HCT116 (cell line): ENCODE measurements around the gene CFDP1. TPM values are rescaled to one million over a fixed set of nuclear protein-coding genes. Genes with fewer than 3 reads are reported as not detected.
A peak's percentile ranks its signal among the peaks of the same experiment; 100 is the strongest.
"Not testable (repeated sequence)": the region's sequence is repeated elsewhere in the genome, so short reads cannot be mapped to it uniquely, and the experiment has no call there.

ENCODE experiments used
- ATAC-seq: fragments of 200-7000 bp; cut with Tn5 transposase; 2 replicates; pipeline ENCODE4 v1.9.1; 2020; ENCODE audit warnings: mild to moderate bottlenecking, moderate library complexity
- BruUV-seq: library from RNA; stranded (reverse); fragments of 400-500 nt; replicated peaks from 2 replicates; lab custom pipeline; 2021; lab: Mats Ljungman, UMichigan
- CTCF ChIA-PET: fragments of 300-600 bp; sonication (Branson Sonifier 250); formaldehyde crosslinking; loops from one replicate; lab custom pipeline; 2021; ENCODE audit warnings: antibody characterized with exemption; lab: Charles Lee
- POLR2A ChIA-PET: fragments of 300-600, 350-600 bp; sonication (Branson Sonifier 250); formaldehyde crosslinking; loops from one replicate; lab custom pipeline; 2021; ENCODE audit warnings: antibody characterized with exemption; lab: Charles Lee
- RAD21 ChIA-PET, 2 experiments: fragments of 300-600 bp; sonication (Branson Sonifier 250); formaldehyde crosslinking; loops; one replicate each; lab custom pipeline; 2023; ENCODE audit warnings: low total read pairs in 2 of 2; ENCODE audit not compliant: uncharacterized antibody in 2 of 2, unreplicated experiment in 2 of 2, low non-redundant PET in 1 of 2; lab: Charles Lee
- DNase-seq: peaks from one replicate; pipeline ENCODE4 v3.0.0-alpha.2; 2010; ENCODE audit warnings: low read depth, low spot score
- H2AFZ ChIP-seq: fragments of 200-600 bp; shearing (Covaris generic), sonication (generic); 2 replicates; pipeline ENCODE4 v1.6.1; 2017; ENCODE audit warnings: low read depth, mixed run types, mixed read lengths, antibody characterized with exemption, low read length; ENCODE audit not compliant: poor library complexity, severe bottlenecking
- H3K27ac ChIP-seq: 2 replicates; pipeline ENCODE4 v1.5.1; 2012; ENCODE audit warnings: low read depth, low read length
- H3K27me3 ChIP-seq: fragments of 200-600 bp; sonication (generic); 2 replicates; pipeline ENCODE4 v1.6.1; 2016; ENCODE audit warnings: mixed run types, low read length, mixed read lengths; ENCODE audit not compliant: insufficient read depth
- H3K36me3 ChIP-seq, 2 experiments: fragments of 200-500 bp in 1 of 2; fragments of 200-600 bp in 1 of 2; sonication (Bioruptor generic) in 1 of 2; sonication (generic) in 1 of 2; 2 replicates each; pipeline versions ENCODE4 v1.5.1 to v1.6.1; 2014 to 2016; ENCODE audit warnings: low read length in 2 of 2, inconsistent platforms in 1 of 2, mixed read lengths in 1 of 2, mixed run types in 1 of 2; ENCODE audit not compliant: insufficient read depth in 2 of 2, control insufficient read depth in 1 of 2
- H3K4me1 ChIP-seq, 2 experiments: fragments of 200-600 bp in 1 of 2; sonication (generic) in 1 of 2; 2 replicates each; pipeline versions ENCODE4 v1.5.1 to v1.6.1; 2012 to 2017; ENCODE audit warnings: low read length in 2 of 2, inconsistent platforms in 1 of 2, mild to moderate bottlenecking in 1 of 2, mixed read lengths in 1 of 2, mixed run types in 1 of 2, moderate library complexity in 1 of 2; ENCODE audit not compliant: insufficient read depth in 2 of 2, control insufficient read depth in 1 of 2
- H3K4me2 ChIP-seq: fragments of 200-600 bp; sonication (generic); 2 replicates; pipeline ENCODE4 v1.6.1; 2017; ENCODE audit warnings: mixed run types, low read length, mixed read lengths
- H3K4me3 ChIP-seq, 2 experiments: fragments of 200-600 bp in 1 of 2; sonication (generic) in 1 of 2; replicated peaks in 1 of 2; 2 replicates each; pipeline ENCODE4 v1.5.1; 2011 to 2016; ENCODE audit warnings: low read length in 2 of 2, control low read depth in 1 of 2, low read depth in 1 of 2, mild to moderate bottlenecking in 1 of 2, mixed read lengths in 1 of 2, mixed run types in 1 of 2
- H3K79me2 ChIP-seq: fragments of 200-600 bp; sonication (generic); 2 replicates; pipeline ENCODE4 v1.6.1; 2017; ENCODE audit warnings: mild to moderate bottlenecking, mixed run types, low read length, moderate library complexity, mixed read lengths; ENCODE audit not compliant: insufficient read depth
- H3K9ac ChIP-seq: fragments of 200-600 bp; sonication (generic); 2 replicates; pipeline ENCODE4 v1.6.1; 2016; ENCODE audit warnings: low read length, mixed read lengths
- H3K9me2 ChIP-seq: fragments of 200-600 bp; sonication (generic), shearing (Covaris generic); 2 replicates; pipeline ENCODE4 v1.6.1; 2017; ENCODE audit warnings: mixed run types, mild to moderate bottlenecking, moderate library complexity; ENCODE audit not compliant: insufficient read depth
- H3K9me3 ChIP-seq, 2 experiments: fragments of 200-500 bp in 1 of 2; fragments of 200-600 bp in 1 of 2; sonication (Bioruptor generic) in 1 of 2; sonication (generic) in 1 of 2; 2 replicates each; pipeline ENCODE4 v1.6.1; 2014 to 2017; ENCODE audit warnings: low read length in 2 of 2, mixed read lengths in 2 of 2, inconsistent platforms in 1 of 2, low read depth in 1 of 2, mild to moderate bottlenecking in 1 of 2, mixed run types in 1 of 2, moderate library complexity in 1 of 2; ENCODE audit not compliant: control insufficient read depth in 1 of 2, insufficient read depth in 1 of 2
- H4K20me1 ChIP-seq: fragments of 200-600 bp; sonication (generic), shearing (Covaris generic); 2 replicates; pipeline ENCODE4 v1.6.1; 2017; ENCODE audit warnings: mixed run types, mild to moderate bottlenecking, moderate library complexity; ENCODE audit not compliant: insufficient read depth
- CBX3 ChIP-seq: IDR thresholded peaks from 2 replicates; pipeline ENCODE4 v1.6.1; 2012; ENCODE audit warnings: low read depth
- CEBPB ChIP-seq: IDR thresholded peaks from 2 replicates; pipeline ENCODE4 v1.6.1; 2012; ENCODE audit warnings: low read depth
- EGR1 ChIP-seq: IDR thresholded peaks from 2 replicates; pipeline ENCODE4 v1.6.1; 2012; ENCODE audit warnings: low read depth
- EZH2 ChIP-seq: fragments of 200-600 bp; sonication (generic); IDR thresholded peaks from 2 replicates; pipeline ENCODE4 v1.6.1; 2017; ENCODE audit warnings: antibody characterized with exemption, mixed run types
- FOSL1 ChIP-seq: IDR thresholded peaks from 2 replicates; pipeline ENCODE4 v1.6.1; 2012; ENCODE audit warnings: low read depth
- POLR2A ChIP-seq: IDR thresholded peaks from 2 replicates; pipeline ENCODE4 v1.7.0; 2011; ENCODE audit warnings: borderline replicate concordance; ENCODE audit not compliant: insufficient read depth, insufficient read length; ENCODE audit errors: extremely low read depth
- YY1 ChIP-seq: IDR thresholded peaks from 2 replicates; pipeline ENCODE4 v1.6.1; 2011; ENCODE audit warnings: low read length, low read depth, moderate library complexity, mild to moderate bottlenecking; ENCODE audit not compliant: insufficient replicate concordance; ENCODE audit errors: extremely low read depth
- ZFX ChIP-seq: fragments of 450-650 bp; IDR thresholded peaks from 2 replicates; pipeline ENCODE4 v1.6.1; 2017
- intact Hi-C: fragments of 100-400 bp; cut with micrococcal nuclease; formaldehyde crosslinking; loops from 2 replicates; pipeline ENCODE4 v1.10.0; 2022
- total RNA-seq: library from RNA; stranded (reverse); gene quantifications from one replicate; pipeline ENCODE4 v1.2.1, GENCODE V29; 2021; ENCODE audit not compliant: unreplicated experiment
- TF ChIP-seq, protein P1 (sequence below): IDR thresholded peaks from 2 replicates; pipeline ENCODE4 v1.6.1; 2012
- TF ChIP-seq, protein P2 (sequence below): IDR thresholded peaks from 2 replicates; pipeline ENCODE4 v1.6.1; 2012

CFDP1 gene
- total RNA-seq, 1 experiment from 2014 or later, result 45.3 TPM

GRCh38 chr16:75429621-75430403, 3.5 kb downstream of the CFDP1 start:
- Histone ChIP-seq H2AFZ (no peak overlapping the region), H3K27ac (no peak overlapping the region), H3K36me3 (no peaks in the 10 kb centered on the region), H3K9ac (no peak overlapping the region), H3K4me3 (no peak overlapping the region), H3K4me1 (peaks cover 0 to 30% of the 10 kb centered on the region in 2 experiments; a peak in 3 of 4 replicates), H3K9me2 (no peaks in the 10 kb centered on the region), H3K27me3 (no peaks in the 10 kb centered on the region), H4K20me1 (0 out of 2 replicates have a peak, but pooled peaks cover 4% of the 10 kb centered on the region), H3K4me2 (no peak overlapping the region), H3K79me2 (peaks cover 72% of the 10 kb centered on the region), H3K9me3 (no peaks in the 10 kb centered on the region)
- no peak for ATAC-seq
- BruUV-seq, result no TSS peak
- TF ChIP-seq YY1 (no peak), CBX3 (no peak), CEBPB (no peak), EZH2 (no peak), ZFX (no peak), POLR2A (no peak), EGR1 (no peak), FOSL1 (no peak)
- TF ChIP-seq, protein P1, sequence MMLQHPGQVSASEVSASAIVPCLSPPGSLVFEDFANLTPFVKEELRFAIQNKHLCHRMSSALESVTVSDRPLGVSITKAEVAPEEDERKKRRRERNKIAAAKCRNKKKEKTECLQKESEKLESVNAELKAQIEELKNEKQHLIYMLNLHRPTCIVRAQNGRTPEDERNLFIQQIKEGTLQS, result no peak
- TF ChIP-seq, protein P2, sequence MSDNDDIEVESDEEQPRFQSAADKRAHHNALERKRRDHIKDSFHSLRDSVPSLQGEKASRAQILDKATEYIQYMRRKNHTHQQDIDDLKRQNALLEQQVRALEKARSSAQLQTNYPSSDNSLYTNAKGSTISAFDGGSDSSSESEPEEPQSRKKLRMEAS, result no peak
- POLR2A ChIA-PET, result no interaction called here
- CTCF ChIA-PET, result no interaction called here
- DNase-seq, result no peak
- RAD21 ChIA-PET, result no interaction called here
- intact Hi-C loops, result no loop called here

DNA sequence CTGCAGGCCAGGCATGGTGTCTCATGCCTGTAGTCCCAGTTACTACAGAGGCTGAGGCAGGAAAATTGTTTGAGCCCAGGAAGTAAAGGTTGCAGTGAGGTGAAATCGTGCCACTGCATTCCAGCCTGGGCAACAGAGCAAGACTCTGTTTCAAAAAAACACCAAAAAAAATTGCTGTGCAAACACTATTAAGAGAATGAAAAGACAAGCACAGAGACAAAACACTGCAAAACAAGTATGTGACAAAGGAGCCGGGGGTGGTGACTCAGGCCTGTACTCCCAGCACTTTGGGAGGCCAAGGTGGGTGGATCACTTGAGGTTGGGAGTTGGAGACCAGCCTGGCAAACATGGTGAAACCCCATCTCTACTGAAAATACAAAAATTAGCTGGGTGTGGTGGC, 6.8 kb downstream of the CFDP1 start:
- ATAC-seq, POLR2A ChIA-PET, H2AFZ ChIP-seq, intact Hi-C loops, H3K9me2 ChIP-seq, H3K9me3 ChIP-seq, RAD21 ChIA-PET, H3K27ac ChIP-seq, H3K4me3 ChIP-seq, BruUV-seq, H3K9ac ChIP-seq, DNase-seq, H3K27me3 ChIP-seq, H3K36me3 ChIP-seq, H4K20me1 ChIP-seq: not testable (repeated sequence)
- Histone ChIP-seq H3K79me2 (peaks cover 85% of the 10 kb centered on the region), H3K4me2 (peak overlapping the region; percentile 18; the same call in 1 of the 2 replicates), H3K4me1 (peaks cover 0 to 10% of the 10 kb centered on the region in 2 experiments; a peak in 3 of 4 replicates)
- CTCF ChIA-PET, result interaction anchor here (1.1 to 1.5 kb wide), 2 partner anchors 39 to 41 kb away, joined by 3 to 5 read pairs; no protein-coding TSS in a partner anchor

GRCh38 chr16:75424105-75424762, 9.1 kb downstream of the CFDP1 start:
- Histone ChIP-seq H3K79me2 (peaks cover 87% of the 10 kb centered on the region), H3K4me1 (peaks cover 0 to 13% of the 10 kb centered on the region in 2 experiments; a peak in 3 of 4 replicates)
- H3K9me2 ChIP-seq, BruUV-seq, H3K36me3 ChIP-seq, H3K9me3 ChIP-seq, DNase-seq, H3K27me3 ChIP-seq, H3K4me3 ChIP-seq, POLR2A ChIA-PET, H3K27ac ChIP-seq, H3K4me2 ChIP-seq, H3K9ac ChIP-seq, CTCF ChIA-PET, H2AFZ ChIP-seq, RAD21 ChIA-PET, H4K20me1 ChIP-seq, intact Hi-C loops, ATAC-seq: not testable (repeated sequence)
